NCI-H345 treated with DMSO at 0.1 percent for 48 hours (cell line): Measurements from ENCODE around the gene MMP20.

Source experiments
- DNase-seq: peaks from one replicate; lab custom pipeline; 2025; ENCODE audit not compliant: unreplicated experiment; lab: John Stamatoyannopoulos, UW

The MMP20 gene

GRCh38 chr11:102623128-102623527, 2.0 kb downstream of the MMP20 start:
- no peak for DNase-seq

GRCh38 chr11:102622258-102622657, 2.9 kb downstream of the MMP20 start:
- DNase-seq: no peak

- no peak for DNase-seq
These were observed 4.1 kb downstream of the MMP20 start for GRCh38 chr11:102620818-102621561.

- DNase-seq: no peak
These were observed 5.0 kb downstream of the MMP20 start for GRCh38 chr11:102620179-102620578.

- peak; percentile 8 for DNase-seq
These were observed 7.6 kb downstream of the MMP20 start for GRCh38 chr11:102617466-102618008.

GRCh38 chr11:102615894-102616432, 9.2 kb downstream of the MMP20 start:
- no peak for DNase-seq

- DNase-seq: no peak
These were observed 9.8 kb downstream of the MMP20 start for GRCh38 chr11:102615077-102615893.

GRCh38 chr11:102614485-102614884, 10.6 kb downstream of the MMP20 start:
- no peak for DNase-seq

- no peak for DNase-seq
These were observed 11.1 kb downstream of the MMP20 start for GRCh38 chr11:102614031-102614430.

- DNase-seq: no peak
These were observed 11.7 kb downstream of the MMP20 start for GRCh38 chr11:102613450-102613849.

- DNase-seq: no peak
These were observed 13.8 kb downstream of the MMP20 start for GRCh38 chr11:102611291-102611690.

- no peak for DNase-seq
These were observed 14.9 kb downstream of the MMP20 start for GRCh38 chr11:102610200-102610599.

GRCh38 chr11:102608699-102609098, 16.4 kb downstream of the MMP20 start:
- DNase-seq: no peak

- no peak for DNase-seq
These were observed 20.3 kb downstream of the MMP20 start for GRCh38 chr11:102604875-102605274.

- no peak for DNase-seq
These were observed 21.1 kb downstream of the MMP20 start for GRCh38 chr11:102604011-102604410.

- DNase-seq: no peak
These were observed 21.6 kb downstream of the MMP20 start for GRCh38 chr11:102603576-102603975.

- DNase-seq: no peak
These were observed 22.0 kb downstream of the MMP20 start for GRCh38 chr11:102603091-102603490.

GRCh38 chr11:102600666-102601065, 24.5 kb downstream of the MMP20 start:
- DNase-seq: no peak

GRCh38 chr11:102599642-102600261, 25.4 kb downstream of the MMP20 start:
- no peak for DNase-seq

GRCh38 chr11:102598272-102598671, 26.9 kb downstream of the MMP20 start:
- no peak for DNase-seq

- DNase-seq: no peak
These were observed 28.6 kb downstream of the MMP20 start for GRCh38 chr11:102596578-102596977.
